ENCODE measurements around the gene WDHD1. TPM values are rescaled to one million over a fixed set of nuclear protein-coding genes. Genes with fewer than 3 reads are reported as not detected.
"Not testable (repeated sequence)": the region's sequence is repeated elsewhere in the genome, so short reads cannot be mapped to it uniquely, and the experiment has no call there.

Gene WDHD1
- total RNA-seq, 4 donors from 2014 or later = 1.3 to 3.4 (median 2.3) TPM

DNA sequence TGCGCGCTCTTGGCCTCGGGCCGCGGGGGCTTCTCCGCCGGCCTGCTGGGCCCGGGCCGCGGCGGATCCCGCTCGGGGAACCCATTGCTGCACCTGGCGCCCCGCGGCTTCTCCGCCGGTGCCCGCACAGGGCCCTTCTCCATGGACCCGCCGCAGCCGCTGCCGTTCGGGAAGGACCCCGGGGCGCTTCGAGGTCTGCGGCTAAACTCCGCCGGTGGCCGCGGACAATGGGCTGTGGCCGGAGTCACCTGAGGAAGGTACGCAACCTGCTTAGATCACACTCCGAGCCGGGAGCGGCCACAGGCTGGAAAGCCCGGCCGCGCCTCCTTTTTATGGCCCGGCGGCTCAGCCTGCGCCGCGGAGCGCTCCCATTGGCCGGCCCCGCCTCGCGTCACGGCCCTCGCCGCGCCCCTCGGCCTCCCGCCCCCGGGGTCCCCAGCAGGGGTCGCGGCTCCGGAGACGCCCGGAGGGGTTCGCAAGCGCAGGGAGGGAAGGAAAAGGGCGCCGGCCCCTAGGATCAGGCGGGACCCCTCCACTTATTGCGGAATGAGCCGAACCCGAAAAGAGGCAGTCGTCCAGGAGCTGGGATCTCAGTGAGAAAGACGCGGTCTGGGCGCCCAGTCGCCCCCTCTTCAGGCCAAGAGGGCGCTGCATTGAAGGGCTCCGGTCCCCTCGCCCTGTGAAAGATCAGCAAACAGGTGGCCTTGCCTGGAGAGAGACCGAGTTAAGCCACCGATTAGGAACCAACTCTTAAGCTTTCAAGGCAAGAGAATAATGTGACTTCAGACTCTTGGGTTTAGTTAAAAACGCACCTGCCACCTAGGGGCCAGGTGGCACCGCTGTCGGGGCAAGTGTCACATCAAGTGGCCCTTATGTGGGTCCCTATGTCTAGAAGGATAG is 124.1 kb downstream of the WDHD1 start, which contains the start of gene GCH1:
Gene GCH1 (minus strand): TSS at position 306 of the 900 bp plus-strand sequence. CDS start 163 bp downstream, at position 143.
- H3K4me3 ChIP-seq = peak within 1 kb of the TSS; percentile 95
- H3K27ac ChIP-seq = peak within 1 kb of the TSS; percentile 85
- H3K9me3 ChIP-seq = no peaks in the 10 kb centered on the region
- no peaks in the 10 kb centered on the region for H3K27me3 ChIP-seq
- DNase-seq (ENCODE audit: low spot score in 2 of 2) = peak; percentile 76 to 80
- H3K36me3 ChIP-seq = no peaks in the 10 kb centered on the region
- H3K4me1 ChIP-seq = peaks cover 19% of the 10 kb centered on the region
- 0% methylated on average over 3 of the region's 83 CpGs for WGBS
- TF ChIP-seq CTCF (IDR thresholded peaks at IDR 0.05) = peak in 1 of 2 donors; percentile 14
- no peak for TF ChIP-seq POLR2AphosphoS5 (IDR thresholded peaks at IDR 0.05)
- no peak for TF ChIP-seq EP300 (IDR thresholded peaks at IDR 0.05)
- peak in 1 of 2 donors; percentile 80 for TF ChIP-seq POLR2A (IDR thresholded peaks at IDR 0.05)

DNA sequence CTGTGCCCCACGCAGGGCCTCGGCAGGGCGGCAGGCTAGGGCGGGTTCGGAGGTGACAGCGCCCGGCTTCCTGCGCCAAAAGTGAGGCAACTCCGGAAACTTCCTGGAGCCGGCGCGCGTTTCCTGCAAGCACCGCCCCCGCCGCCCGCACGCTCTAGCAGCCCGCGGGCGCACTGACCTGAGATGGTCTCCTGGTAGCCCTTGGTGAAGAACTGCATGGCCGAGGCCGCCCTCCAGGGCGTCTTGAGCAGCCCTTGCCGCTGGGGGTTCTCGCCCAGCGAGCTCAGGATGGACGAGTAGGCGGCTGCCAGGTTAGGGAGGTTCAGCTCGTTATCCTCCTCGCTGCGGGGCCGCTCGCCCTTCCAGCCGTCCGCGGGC is 124.8 kb downstream of the WDHD1 start:
- no peaks in the 10 kb centered on the region for H3K27me3 ChIP-seq
- peak overlapping the region; percentile 95 for H3K4me3 ChIP-seq
- H3K9me3 ChIP-seq = no peaks in the 10 kb centered on the region
- WGBS = no CpG with 5 or more reads among the region's 37 CpGs
- peak; percentile 91 to 92 for DNase-seq (ENCODE audit: low spot score in 2 of 2)
- peak overlapping the region; percentile 85 for H3K27ac ChIP-seq
- peaks cover 19% of the 10 kb centered on the region for H3K4me1 ChIP-seq
- TF ChIP-seq EP300 (IDR thresholded peaks at IDR 0.05) (no peak), CTCF (IDR thresholded peaks at IDR 0.05) (no peak), POLR2A (IDR thresholded peaks at IDR 0.05) (no peak), POLR2AphosphoS5 (IDR thresholded peaks at IDR 0.05) (peak in 1 of 3 donors; percentile 14)
- H3K36me3 ChIP-seq = no peaks in the 10 kb centered on the region

DNA sequence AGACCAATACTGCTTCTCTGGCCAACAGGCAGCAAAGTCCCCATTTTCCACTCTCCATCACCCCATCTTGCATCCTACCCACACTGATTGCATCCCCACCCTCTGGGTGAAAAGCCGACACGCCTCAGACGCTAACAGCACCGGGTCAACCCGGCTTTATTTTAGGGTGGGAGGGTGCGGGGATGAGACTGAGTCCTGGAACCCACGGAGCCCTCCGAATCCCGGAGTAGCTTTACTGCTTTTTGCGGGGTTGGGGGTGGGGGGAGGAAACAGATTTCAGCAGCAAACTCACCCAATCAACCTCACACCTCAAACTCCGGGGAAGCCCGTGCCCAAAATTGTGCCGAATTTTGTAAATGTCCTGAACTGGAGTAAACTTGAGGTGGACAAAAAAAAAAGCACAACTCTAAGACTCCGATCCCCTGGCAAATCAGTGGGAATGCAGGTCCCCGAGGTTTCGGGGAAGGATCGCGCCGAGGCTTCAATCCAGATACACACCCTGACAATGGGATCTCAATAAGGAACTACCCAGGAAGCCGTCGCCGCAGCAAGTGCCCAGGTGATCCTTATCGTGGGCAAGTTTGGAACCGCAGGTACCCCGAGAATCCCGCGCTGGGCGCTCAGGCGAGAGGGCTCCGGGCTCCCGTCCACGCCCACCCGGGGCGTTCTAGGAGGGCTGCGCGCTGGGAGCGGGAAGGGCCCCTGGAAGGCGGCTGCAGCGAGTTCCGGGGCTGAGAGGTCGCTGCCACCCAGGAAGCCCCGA is 125.3 kb downstream of the WDHD1 start:
- TF ChIP-seq POLR2AphosphoS5 (IDR thresholded peaks at IDR 0.05) (no peak), CTCF (IDR thresholded peaks at IDR 0.05) (no peak), EP300 (IDR thresholded peaks at IDR 0.05) (no peak), POLR2A (IDR thresholded peaks at IDR 0.05) (no peak)
- WGBS = 2% methylated on average over 19 of the region's 42 CpGs
- peak overlapping the region; percentile 95 for H3K4me3 ChIP-seq
- H3K9me3 ChIP-seq = no peaks in the 10 kb centered on the region
- peaks cover 19% of the 10 kb centered on the region for H3K4me1 ChIP-seq
- no peaks in the 10 kb centered on the region for H3K27me3 ChIP-seq
- no peaks in the 10 kb centered on the region for H3K36me3 ChIP-seq
- peak in 1 of 2 donors; percentile 80 for DNase-seq (ENCODE audit: low spot score in 2 of 2)
- peak overlapping the region; percentile 85 for H3K27ac ChIP-seq

- 98% methylated on average over 5 of the region's 5 CpGs for WGBS
- Histone ChIP-seq H3K27me3 (no peaks in the 10 kb centered on the region), H3K9me3 (no peaks in the 10 kb centered on the region), H3K4me3 (no peak overlapping the region), H3K4me1 (peaks cover 19% of the 10 kb centered on the region), H3K27ac (no peak overlapping the region), H3K36me3 (no peaks in the 10 kb centered on the region)
- TF ChIP-seq POLR2A (IDR thresholded peaks at IDR 0.05) (no peak), CTCF (IDR thresholded peaks at IDR 0.05) (no peak), EP300 (IDR thresholded peaks at IDR 0.05) (no peak), POLR2AphosphoS5 (IDR thresholded peaks at IDR 0.05) (no peak)
- no peak for DNase-seq (ENCODE audit: low spot score in 2 of 2)
These were observed 127.3 kb downstream of the WDHD1 start for GRCh38 chr14:54899573-54899972.

- 87% methylated on average over 5 of the region's 5 CpGs for WGBS
- not testable (repeated sequence) for H3K4me3 ChIP-seq; H3K27ac ChIP-seq; H3K36me3 ChIP-seq; H3K27me3 ChIP-seq; DNase-seq (ENCODE audit: low spot score in 2 of 2); H3K9me3 ChIP-seq
- peaks cover 16% of the 10 kb centered on the region for H3K4me1 ChIP-seq
These were observed 128.9 kb downstream of the WDHD1 start for GRCh38 chr14:54897809-54898555.
